ENCODE data around the gene SSC5D. TPM values are rescaled to one million over a fixed set of nuclear protein-coding genes. Genes with fewer than 3 reads are reported as not detected.

Gene SSC5D
- total and polyA plus RNA-seq, 9 of the 15 experiments (the other 6 are each of a cell fraction or from before 2014, with no cell fraction given) = 0.04 to 0.71 (median 0.14) TPM; not detected in 2

- TF ChIP-seq GTF2B (IDR thresholded peaks at IDR 0.05; ENCODE audit: extremely low read depth, insufficient read length) (no peak), ZSCAN29 (IDR thresholded peaks at IDR 0.05) (no peak)
These were observed 2.5 kb downstream of the SSC5D start (continued) for GRCh38 chr19:55490478-55491432.

DNA sequence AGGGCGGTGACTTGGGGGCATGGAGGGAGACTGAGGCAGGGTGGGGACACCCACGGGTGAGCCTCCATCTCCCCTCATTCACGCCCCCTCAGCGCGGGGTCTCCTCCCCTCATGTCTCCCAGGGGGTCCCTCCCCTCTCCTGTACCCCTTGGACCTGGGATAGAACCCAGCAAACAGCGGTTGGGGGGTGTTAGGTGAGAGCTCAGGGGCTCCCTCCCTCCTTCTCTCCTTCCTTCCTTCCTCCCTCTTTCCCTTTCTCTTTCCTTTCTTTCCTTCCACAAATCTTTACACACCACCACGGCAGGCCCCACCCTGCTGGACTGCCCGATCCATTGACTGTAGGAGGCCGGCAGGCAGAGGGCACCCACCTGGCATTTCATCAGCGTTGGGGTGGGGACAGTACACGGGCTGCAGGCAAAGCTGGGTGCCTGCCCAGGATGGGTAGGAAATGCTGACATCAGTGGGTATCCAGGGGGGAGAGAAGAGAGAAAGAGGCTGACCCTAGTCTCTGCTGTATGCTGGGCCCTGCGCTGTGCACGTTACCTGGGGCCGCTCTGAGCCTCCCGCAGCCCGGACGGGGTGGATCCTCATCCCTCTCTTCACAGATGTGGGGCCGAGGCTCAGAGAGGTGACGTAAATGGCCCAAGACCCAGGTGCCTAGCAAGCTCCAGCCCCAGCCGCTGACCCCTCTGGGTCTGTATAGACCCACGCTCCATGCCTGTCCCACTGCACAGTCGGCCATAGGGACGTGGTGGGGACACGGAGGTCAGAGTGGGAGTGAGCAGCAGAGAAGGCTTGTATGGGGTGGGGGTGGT lies 3.5 kb downstream of the SSC5D start:
- POLR2A ChIA-PET = interaction anchor here (0.9 to 2.3 kb wide), 4 partner anchors 7 to 25 kb away, joined by 4 to 5 read pairs (median 5); no protein-coding TSS in a partner anchor
- Histone ChIP-seq H3K79me2 (ENCODE audit: control insufficient read depth, insufficient read depth, low read length) (no peaks in the 10 kb centered on the region), H3K9me1 (ENCODE audit: control insufficient read depth, insufficient read depth, low read length) (no peaks in the 10 kb centered on the region), H3K4me1 (replicated peaks in 1 of 2; ENCODE audit: control insufficient read depth in 2 of 2, insufficient read depth in 2 of 2, low read length in 2 of 2) (peaks cover 25 to 69% of the 10 kb centered on the region in 2 experiments), H3K27ac (ENCODE audit: extremely low read depth, low read depth, low read length) (no peak overlapping the region), H3K36me3 (ENCODE audit: control insufficient read depth, insufficient read depth, low read length) (no peaks in the 10 kb centered on the region), H4K20me1 (replicated peaks; ENCODE audit: control insufficient read depth, insufficient read depth, low read length) (no peaks in the 10 kb centered on the region), H2AFZ (ENCODE audit: low read depth, low read length) (no peak overlapping the region), H3K4me3 (no peak overlapping the region), H3K4me2 (ENCODE audit: insufficient read depth, low read length) (no peak overlapping the region), H3K9ac (ENCODE audit: insufficient read depth in 1 of 2, low read depth in 2 of 2, low read length in 2 of 2) (peak overlapping the region in 1 of 2 experiments; percentile 64; a peak in 1 of 4 replicates), H3K9me3 (replicated peaks; ENCODE audit: control insufficient read depth, insufficient read depth, low read depth, low read length) (no peaks in the 10 kb centered on the region), H3K27me3 (ENCODE audit: control insufficient read depth in 2 of 2, insufficient read depth in 2 of 2, low read length in 2 of 2) (peaks cover 0 to 4% of the 10 kb centered on the region in 2 experiments; a peak in 1 of 5 replicates)
- intact Hi-C loops (cut with micrococcal nuclease) (no loop called here), in situ Hi-C loops (cut with MboI) (no loop called here)
- FAIRE-seq (no peak), DNase-seq (ENCODE audit: extremely low read depth in 1 of 4, low spot score in 3 of 4) (no peak), ATAC-seq (peak; percentile 11; the same call in 2 of the 3 replicates)
- TF ChIP-seq, protein P1, sequence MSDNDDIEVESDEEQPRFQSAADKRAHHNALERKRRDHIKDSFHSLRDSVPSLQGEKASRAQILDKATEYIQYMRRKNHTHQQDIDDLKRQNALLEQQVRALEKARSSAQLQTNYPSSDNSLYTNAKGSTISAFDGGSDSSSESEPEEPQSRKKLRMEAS (CRISPR knock-in tag; IDR thresholded peaks at IDR 0.05) = peak; percentile 19; the same call in 1 of the 2 replicates
- TF ChIP-seq POLR2G (IDR thresholded peaks at IDR 0.05; ENCODE audit: low read depth, low read length) (0 out of 2 replicates have a peak, but pooled peaks have one; percentile 23), CHCHD3 (CRISPR knock-in tag; IDR thresholded peaks at IDR 0.05) (no peak), MAZ (CRISPR knock-in tag; conservative IDR thresholded peaks at IDR 0.05 in 1 of 2, IDR thresholded peaks at IDR 0.05 in 1 of 2) (no peak), YY1 (IDR thresholded peaks at IDR 0.05; ENCODE audit: borderline replicate concordance in 1 of 3, control insufficient read depth in 1 of 3, extremely low read depth in 1 of 3, insufficient read depth in 3 of 3, insufficient read length in 1 of 3, insufficient replicate concordance in 2 of 3, low read depth in 1 of 3, low read length in 2 of 3) (no peak)
- CTCF ChIA-PET (ENCODE audit: low intra/inter-chr PET ratio) = no interaction called here
- whole genome bisulfite sequencing (ENCODE audit: insufficient coverage, low coverage, missing lambda C conversion rate) = 20% methylated on average over 17 of the region's 24 CpGs
- no TSS peak for BruUV-seq (replicated peaks)
